ENCODE measurements around the gene MILR1. TPM values are rescaled to one million over a fixed set of nuclear protein-coding genes. Genes with fewer than 3 reads are reported as not detected.
A peak's percentile ranks its signal among the peaks of the same experiment; 100 is the strongest.

The MILR1 gene
- total and polyA plus RNA-seq, 2 donors (not counting 3 experiments of a cell fraction or from before 2014, with no cell fraction given): 1.2 to 17.8 TPM

- TF ChIP-seq GATA2 (IDR thresholded peaks at IDR 0.05; ENCODE audit: insufficient read depth, insufficient read length, low read depth, low read length): no peak
- TF ChIP-seq POLR2A (IDR thresholded peaks at IDR 0.05; ENCODE audit: low read depth, low read length): peak; percentile 65
- TF ChIP-seq MYC (IDR thresholded peaks at IDR 0.05; ENCODE audit: low read depth, low read length): peak; percentile 4
- no peak for TF ChIP-seq EZH2 (IDR thresholded peaks at IDR 0.05; ENCODE audit: borderline replicate concordance, low read depth, low read length, severe bottlenecking)
- no peak for TF ChIP-seq CTCF (IDR thresholded peaks at IDR 0.05; ENCODE audit: extremely low read depth in 1 of 2, insufficient read depth in 1 of 2, low read depth in 1 of 2, low read length in 2 of 2)
- no peak for TF ChIP-seq FOS (IDR thresholded peaks at IDR 0.05; ENCODE audit: borderline replicate concordance, insufficient read depth, low read length)
- peak; percentile 87 for TF ChIP-seq MAX (IDR thresholded peaks at IDR 0.05; ENCODE audit: insufficient read depth, insufficient read length)
- TF ChIP-seq POLR2AphosphoS5 (IDR thresholded peaks at IDR 0.05; ENCODE audit: insufficient read depth, low read depth, low read length): peak; percentile 55
- TF ChIP-seq JUN (IDR thresholded peaks at IDR 0.05; ENCODE audit: borderline replicate concordance, insufficient read depth, insufficient read length, low read depth): no peak
- Histone ChIP-seq H3K27ac (ENCODE audit: insufficient read depth, low read depth, low read length) (peak within 1 kb of the TSS; percentile 98), H3K4me1 (ENCODE audit: control insufficient read depth, extremely low read depth, insufficient read depth, low read length) (peaks cover 34% of the 10 kb centered on the region), H3K9ac (replicated peaks; ENCODE audit: extremely low read depth, insufficient read depth, low read length) (peak within 1 kb of the TSS; percentile 100), H3K9me3 (replicated peaks; ENCODE audit: control insufficient read depth, insufficient read depth, low read length) (no peaks in the 10 kb centered on the region), H4K20me1 (replicated peaks; ENCODE audit: control insufficient read depth, extremely low read depth, insufficient read depth, low read length) (peaks cover 23% of the 10 kb centered on the region), H3K36me3 (ENCODE audit: control insufficient read depth in 2 of 2, extremely low read depth in 1 of 2, insufficient read depth in 2 of 2, low read length in 2 of 2) (peaks cover 23 to 31% of the 10 kb centered on the region in 2 experiments), H3K4me2 (ENCODE audit: insufficient read depth, low read length) (peak within 1 kb of the TSS; percentile 98), H3K4me3 (replicated peaks in 1 of 3; ENCODE audit: insufficient read depth in 1 of 3, low read depth in 1 of 3, low read length in 3 of 3) (peak within 1 kb of the TSS; percentile 65 to 97 (median 95)), H3K27me3 (ENCODE audit: control insufficient read depth in 2 of 2, insufficient read depth in 2 of 2, low read length in 2 of 2) (no peaks in the 10 kb centered on the region), H3K79me2 (ENCODE audit: control insufficient read depth, insufficient read depth, low read length) (peaks cover 74% of the 10 kb centered on the region), H3K9me1 (replicated peaks; ENCODE audit: control insufficient read depth, extremely low read depth, insufficient read depth, low read length) (no peaks in the 10 kb centered on the region), H2AFZ (ENCODE audit: low read depth, low read length) (peak within 1 kb of the TSS; percentile 49)
- CTCF ChIA-PET: interaction anchor here (0.9 to 2.4 kb wide), 8 partner anchors 9 to 143 kb away, joined by 3 to 29 read pairs (median 4); partner anchors contain the start of gene POLG2
- peak; percentile 77 for FAIRE-seq
- DNase-seq (ENCODE audit: low read depth, low spot score): peak; percentile 96
- dilution Hi-C loops (cut with MboI; ENCODE audit: extremely low pct_ligation_motif_present, low sequenced_read_pairs): no loop called here
- POLR2A ChIA-PET: interaction anchor here (0.6 to 3.4 kb wide), 5 partner anchors 10 to 230 kb away, joined by 3 to 37 read pairs (median 3); partner anchors contain the start of gene POLG2
- intact Hi-C loops (cut with micrococcal nuclease): loop anchor here (5.0 to 10.0 kb wide), 2 partner anchors 141 to 238 kb away; no protein-coding TSS in a partner anchor
- no TSS peak for BruUV-seq (replicated peaks)
These were observed 57.9 kb downstream of the MILR1 start, which contains the start of gene CEP95 for GRCh38 chr17:64506576-64507412. Gene CEP95 (plus strand): TSS chr17:64506977. CDS start chr17:64507098, 121 bp downstream.

All from endothelial cell of umbilical vein (primary cell).